HCT116 (cell line): ENCODE measurements around the gene ANO6. TPM values are rescaled to one million over a fixed set of nuclear protein-coding genes. Genes with fewer than 3 reads are reported as not detected.

Source experiments
- ATAC-seq: fragments of 200-7000 bp; cut with Tn5 transposase; 2 replicates; pipeline ENCODE4 v1.9.1; 2020; ENCODE audit warnings: mild to moderate bottlenecking, moderate library complexity
- BruUV-seq: library from RNA; stranded (reverse); fragments of 400-500 nt; replicated peaks from 2 replicates; lab custom pipeline; 2021; lab: Mats Ljungman, UMichigan
- CTCF ChIA-PET: fragments of 300-600 bp; sonication (Branson Sonifier 250); formaldehyde crosslinking; loops from one replicate; lab custom pipeline; 2021; ENCODE audit warnings: antibody characterized with exemption; lab: Charles Lee
- POLR2A ChIA-PET: fragments of 300-600, 350-600 bp; sonication (Branson Sonifier 250); formaldehyde crosslinking; loops from one replicate; lab custom pipeline; 2021; ENCODE audit warnings: antibody characterized with exemption; lab: Charles Lee
- RAD21 ChIA-PET, 2 experiments: fragments of 300-600 bp; sonication (Branson Sonifier 250); formaldehyde crosslinking; loops; one replicate each; lab custom pipeline; 2023; ENCODE audit warnings: low total read pairs in 2 of 2; ENCODE audit not compliant: uncharacterized antibody in 2 of 2, unreplicated experiment in 2 of 2, low non-redundant PET in 1 of 2; lab: Charles Lee
- DNase-seq: peaks from one replicate; pipeline ENCODE4 v3.0.0-alpha.2; 2010; ENCODE audit warnings: low read depth, low spot score
- H2AFZ ChIP-seq: fragments of 200-600 bp; shearing (Covaris generic), sonication (generic); 2 replicates; pipeline ENCODE4 v1.6.1; 2017; ENCODE audit warnings: low read depth, mixed run types, mixed read lengths, antibody characterized with exemption, low read length; ENCODE audit not compliant: poor library complexity, severe bottlenecking
- H3K27ac ChIP-seq: 2 replicates; pipeline ENCODE4 v1.5.1; 2012; ENCODE audit warnings: low read depth, low read length
- H3K27me3 ChIP-seq: fragments of 200-600 bp; sonication (generic); 2 replicates; pipeline ENCODE4 v1.6.1; 2016; ENCODE audit warnings: mixed run types, low read length, mixed read lengths; ENCODE audit not compliant: insufficient read depth
- H3K36me3 ChIP-seq, 2 experiments: fragments of 200-500 bp in 1 of 2; fragments of 200-600 bp in 1 of 2; sonication (Bioruptor generic) in 1 of 2; sonication (generic) in 1 of 2; 2 replicates each; pipeline versions ENCODE4 v1.5.1 to v1.6.1; 2014 to 2016; ENCODE audit warnings: low read length in 2 of 2, inconsistent platforms in 1 of 2, mixed read lengths in 1 of 2, mixed run types in 1 of 2; ENCODE audit not compliant: insufficient read depth in 2 of 2, control insufficient read depth in 1 of 2
- H3K4me1 ChIP-seq, 2 experiments: fragments of 200-600 bp in 1 of 2; sonication (generic) in 1 of 2; 2 replicates each; pipeline versions ENCODE4 v1.5.1 to v1.6.1; 2012 to 2017; ENCODE audit warnings: low read length in 2 of 2, inconsistent platforms in 1 of 2, mild to moderate bottlenecking in 1 of 2, mixed read lengths in 1 of 2, mixed run types in 1 of 2, moderate library complexity in 1 of 2; ENCODE audit not compliant: insufficient read depth in 2 of 2, control insufficient read depth in 1 of 2
- H3K4me2 ChIP-seq: fragments of 200-600 bp; sonication (generic); 2 replicates; pipeline ENCODE4 v1.6.1; 2017; ENCODE audit warnings: mixed run types, low read length, mixed read lengths
- H3K4me3 ChIP-seq, 2 experiments: fragments of 200-600 bp in 1 of 2; sonication (generic) in 1 of 2; replicated peaks in 1 of 2; 2 replicates each; pipeline ENCODE4 v1.5.1; 2011 to 2016; ENCODE audit warnings: low read length in 2 of 2, control low read depth in 1 of 2, low read depth in 1 of 2, mild to moderate bottlenecking in 1 of 2, mixed read lengths in 1 of 2, mixed run types in 1 of 2
- H3K79me2 ChIP-seq: fragments of 200-600 bp; sonication (generic); 2 replicates; pipeline ENCODE4 v1.6.1; 2017; ENCODE audit warnings: mild to moderate bottlenecking, mixed run types, low read length, moderate library complexity, mixed read lengths; ENCODE audit not compliant: insufficient read depth
- H3K9ac ChIP-seq: fragments of 200-600 bp; sonication (generic); 2 replicates; pipeline ENCODE4 v1.6.1; 2016; ENCODE audit warnings: low read length, mixed read lengths
- H3K9me2 ChIP-seq: fragments of 200-600 bp; sonication (generic), shearing (Covaris generic); 2 replicates; pipeline ENCODE4 v1.6.1; 2017; ENCODE audit warnings: mixed run types, mild to moderate bottlenecking, moderate library complexity; ENCODE audit not compliant: insufficient read depth
- H3K9me3 ChIP-seq, 2 experiments: fragments of 200-500 bp in 1 of 2; fragments of 200-600 bp in 1 of 2; sonication (Bioruptor generic) in 1 of 2; sonication (generic) in 1 of 2; 2 replicates each; pipeline ENCODE4 v1.6.1; 2014 to 2017; ENCODE audit warnings: low read length in 2 of 2, mixed read lengths in 2 of 2, inconsistent platforms in 1 of 2, low read depth in 1 of 2, mild to moderate bottlenecking in 1 of 2, mixed run types in 1 of 2, moderate library complexity in 1 of 2; ENCODE audit not compliant: control insufficient read depth in 1 of 2, insufficient read depth in 1 of 2
- H4K20me1 ChIP-seq: fragments of 200-600 bp; sonication (generic), shearing (Covaris generic); 2 replicates; pipeline ENCODE4 v1.6.1; 2017; ENCODE audit warnings: mixed run types, mild to moderate bottlenecking, moderate library complexity; ENCODE audit not compliant: insufficient read depth
- ELF1 ChIP-seq: IDR thresholded peaks from 2 replicates; pipeline ENCODE4 v1.6.1; 2012; ENCODE audit warnings: low read depth, borderline replicate concordance
- POLR2AphosphoS5 ChIP-seq: IDR thresholded peaks from 2 replicates; pipeline ENCODE4 v1.6.1; 2011; ENCODE audit warnings: mild to moderate bottlenecking, low read depth, low read length, moderate library complexity
- RAD21 ChIP-seq: IDR thresholded peaks from 2 replicates; pipeline ENCODE4 v1.6.1; 2012; ENCODE audit warnings: low read depth, mild to moderate bottlenecking
- SP1 ChIP-seq: IDR thresholded peaks from 2 replicates; pipeline ENCODE4 v1.6.1; 2012; ENCODE audit warnings: low read depth
- intact Hi-C: fragments of 100-400 bp; cut with micrococcal nuclease; formaldehyde crosslinking; loops from 2 replicates; pipeline ENCODE4 v1.10.0; 2022
- total RNA-seq: library from RNA; stranded (reverse); gene quantifications from one replicate; pipeline ENCODE4 v1.2.1, GENCODE V29; 2021; ENCODE audit not compliant: unreplicated experiment
- TF ChIP-seq, protein P1 (sequence below): IDR thresholded peaks from 2 replicates; pipeline ENCODE4 v1.6.1; 2012; ENCODE audit warnings: low read depth

The ANO6 gene
- total RNA-seq, 1 experiment from 2014 or later: 36.7 TPM

DNA sequence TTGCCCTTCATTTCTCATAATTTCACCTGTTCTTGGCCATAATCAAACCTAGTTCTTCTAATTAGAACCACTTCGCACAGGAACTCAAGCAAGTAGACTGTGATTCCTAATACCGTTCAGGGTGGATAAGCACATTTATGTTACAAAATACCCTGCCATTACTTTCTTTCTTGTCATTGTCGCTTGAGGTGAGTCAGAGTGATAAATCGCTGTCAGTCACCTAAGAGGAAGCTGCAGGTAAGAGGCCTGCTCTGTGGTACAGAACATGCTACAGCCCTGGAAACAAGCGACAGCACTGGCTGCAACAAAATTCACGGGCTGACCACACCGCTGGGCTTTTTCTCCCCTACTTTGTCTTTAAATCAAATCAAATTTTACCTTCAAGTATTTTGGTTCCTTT is 218.2 kb downstream of the ANO6 start:
- Histone ChIP-seq H3K79me2 (no peaks in the 10 kb centered on the region), H3K4me1 (peaks cover 0 to 6% of the 10 kb centered on the region in 2 experiments; a peak in 2 of 4 replicates), H3K27me3 (no peaks in the 10 kb centered on the region), H3K4me3 (no peak overlapping the region), H3K9me2 (no peaks in the 10 kb centered on the region), H3K9me3 (no peaks in the 10 kb centered on the region), H3K4me2 (no peak overlapping the region), H2AFZ (no peak overlapping the region), H3K36me3 (no peaks in the 10 kb centered on the region), H4K20me1 (no peaks in the 10 kb centered on the region), H3K27ac (no peak overlapping the region), H3K9ac (no peak overlapping the region)
- no peak for DNase-seq
- RAD21 ChIA-PET: no interaction called here
- ATAC-seq: no peak
- CTCF ChIA-PET: no interaction called here
- TF ChIP-seq SP1: no peak
- TF ChIP-seq ELF1: no peak
- TF ChIP-seq POLR2AphosphoS5: no peak
- no peak for TF ChIP-seq RAD21
- TF ChIP-seq, protein P1, sequence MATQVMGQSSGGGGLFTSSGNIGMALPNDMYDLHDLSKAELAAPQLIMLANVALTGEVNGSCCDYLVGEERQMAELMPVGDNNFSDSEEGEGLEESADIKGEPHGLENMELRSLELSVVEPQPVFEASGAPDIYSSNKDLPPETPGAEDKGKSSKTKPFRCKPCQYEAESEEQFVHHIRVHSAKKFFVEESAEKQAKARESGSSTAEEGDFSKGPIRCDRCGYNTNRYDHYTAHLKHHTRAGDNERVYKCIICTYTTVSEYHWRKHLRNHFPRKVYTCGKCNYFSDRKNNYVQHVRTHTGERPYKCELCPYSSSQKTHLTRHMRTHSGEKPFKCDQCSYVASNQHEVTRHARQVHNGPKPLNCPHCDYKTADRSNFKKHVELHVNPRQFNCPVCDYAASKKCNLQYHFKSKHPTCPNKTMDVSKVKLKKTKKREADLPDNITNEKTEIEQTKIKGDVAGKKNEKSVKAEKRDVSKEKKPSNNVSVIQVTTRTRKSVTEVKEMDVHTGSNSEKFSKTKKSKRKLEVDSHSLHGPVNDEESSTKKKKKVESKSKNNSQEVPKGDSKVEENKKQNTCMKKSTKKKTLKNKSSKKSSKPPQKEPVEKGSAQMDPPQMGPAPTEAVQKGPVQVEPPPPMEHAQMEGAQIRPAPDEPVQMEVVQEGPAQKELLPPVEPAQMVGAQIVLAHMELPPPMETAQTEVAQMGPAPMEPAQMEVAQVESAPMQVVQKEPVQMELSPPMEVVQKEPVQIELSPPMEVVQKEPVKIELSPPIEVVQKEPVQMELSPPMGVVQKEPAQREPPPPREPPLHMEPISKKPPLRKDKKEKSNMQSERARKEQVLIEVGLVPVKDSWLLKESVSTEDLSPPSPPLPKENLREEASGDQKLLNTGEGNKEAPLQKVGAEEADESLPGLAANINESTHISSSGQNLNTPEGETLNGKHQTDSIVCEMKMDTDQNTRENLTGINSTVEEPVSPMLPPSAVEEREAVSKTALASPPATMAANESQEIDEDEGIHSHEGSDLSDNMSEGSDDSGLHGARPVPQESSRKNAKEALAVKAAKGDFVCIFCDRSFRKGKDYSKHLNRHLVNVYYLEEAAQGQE: no peak
- POLR2A ChIA-PET: no interaction called here
- BruUV-seq: no TSS peak
- intact Hi-C loops: no loop called here
